ENCODE data around the gene OSTN.

- TF ChIP-seq SRF (IDR thresholded peaks at IDR 0.05; ENCODE audit: low read depth), result no peak
- TF ChIP-seq CTCF (IDR thresholded peaks at IDR 0.05 in 2 of 3, conservative IDR thresholded peaks at IDR 0.05 in 1 of 3; ENCODE audit: borderline replicate concordance in 1 of 3, insufficient read depth in 1 of 3, low read depth in 2 of 3, low read length in 2 of 3), result no peak
- TF ChIP-seq POLR2AphosphoS5 (IDR thresholded peaks at IDR 0.05; ENCODE audit: low read depth, low read length), result no peak
- no peak for TF ChIP-seq ELF1 (IDR thresholded peaks at IDR 0.05; ENCODE audit: borderline replicate concordance, low read depth)
- TF ChIP-seq TCF7L2 (IDR thresholded peaks at IDR 0.05; ENCODE audit: borderline replicate concordance, extremely low read depth, insufficient read depth, insufficient read length), result no peak
- TF ChIP-seq JUND (IDR thresholded peaks at IDR 0.05), result no peak
- TF ChIP-seq SIN3A (IDR thresholded peaks at IDR 0.05; ENCODE audit: low read depth), result no peak
- TF ChIP-seq ZFX (IDR thresholded peaks at IDR 0.05), result no peak
- no peak for TF ChIP-seq CEBPB (IDR thresholded peaks at IDR 0.05; ENCODE audit: low read depth)
- TF ChIP-seq EZH2 (IDR thresholded peaks at IDR 0.05), result no peak
- TF ChIP-seq ZBTB33 (IDR thresholded peaks at IDR 0.05; ENCODE audit: extremely low read depth, insufficient replicate concordance, low read length), result no peak
- no peak for TF ChIP-seq POLR2A (IDR thresholded peaks at IDR 0.05; ENCODE audit: borderline replicate concordance, extremely low read depth, insufficient read depth, insufficient read length)
- TF ChIP-seq EZH2phosphoT487 (IDR thresholded peaks at IDR 0.05; ENCODE audit: borderline replicate concordance), result no peak
- no peak for TF ChIP-seq ZNF274 (IDR thresholded peaks at IDR 0.05; ENCODE audit: low read depth, low read length)
Measured at GRCh38 chr3:191256405-191256804, 57.4 kb downstream of the OSTN start.

All from HCT116 (cell line).